Superior temporal gyrus (tissue), 1 donor: Measurements from ENCODE around the gene GRAMD1C.
A peak's percentile ranks its signal among the peaks of the same experiment; 100 is the strongest.

Experiments
- DNase-seq: peaks from one replicate; pipeline ENCODE4 v3.0.0-alpha.2; 2016; ENCODE audit errors: extremely low spot score

The GRAMD1C gene

GRCh38 chr3:113948015-113948917, 109.7 kb downstream of the GRAMD1C start:
- DNase-seq = no peak

GRCh38 chr3:113952921-113953320, 114.3 kb downstream of the GRAMD1C start:
- no peak for DNase-seq

GRCh38 chr3:113953677-113954076, 115.1 kb downstream of the GRAMD1C start:
- DNase-seq = no peak

GRCh38 chr3:113954091-113954685, 115.6 kb downstream of the GRAMD1C start:
- DNase-seq = peak; percentile 65

GRCh38 chr3:113963879-113964278, 125.3 kb downstream of the GRAMD1C start:
- no peak for DNase-seq

- no peak for DNase-seq
Observed at GRCh38 chr3:113966172-113966571, 127.6 kb downstream of the GRAMD1C start.

- DNase-seq = no peak
Observed at GRCh38 chr3:113968986-113969385, 130.4 kb downstream of the GRAMD1C start.

GRCh38 chr3:113977822-113978221, 139.2 kb downstream of the GRAMD1C start:
- DNase-seq = no peak

GRCh38 chr3:113979916-113980315, 141.3 kb downstream of the GRAMD1C start:
- no peak for DNase-seq

- no peak for DNase-seq
Observed at GRCh38 chr3:113981803-113982202, 143.2 kb downstream of the GRAMD1C start.

GRCh38 chr3:113983544-113983943, 145.0 kb downstream of the GRAMD1C start:
- DNase-seq = no peak

- no peak for DNase-seq
Observed at GRCh38 chr3:113985541-113985940, 147.0 kb downstream of the GRAMD1C start.
